ENCODE results near the gene OR5AL1.
"Not testable (repeated sequence)": the region's sequence is repeated elsewhere in the genome, so short reads cannot be mapped to it uniquely, and the experiment has no call there.

The OR5AL1 gene

DNA sequence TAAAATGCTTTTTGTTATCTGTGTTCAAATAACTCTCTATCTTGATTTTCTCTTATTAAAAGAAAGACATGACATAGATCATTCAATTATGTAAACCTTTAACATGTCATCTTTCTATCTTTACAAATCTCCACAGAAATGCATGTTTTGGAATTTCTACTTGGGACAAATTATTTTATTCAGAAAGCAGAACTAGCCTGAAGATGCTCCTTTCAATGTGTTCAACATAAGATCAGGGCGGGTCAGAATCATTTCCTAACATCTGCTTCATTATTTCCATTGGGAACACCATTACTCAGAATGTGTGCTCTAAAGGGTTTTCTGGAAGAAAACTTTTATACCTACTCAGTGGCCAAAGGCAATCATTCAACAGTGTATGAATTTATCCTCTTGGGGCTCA lies at the start of gene OR5AL1:
TSS of gene OR5AL1 (plus strand) at position 301 of the 400 bp plus-strand sequence.
- Histone ChIP-seq H3K27ac (ENCODE audit: low read length) (no peak within 1 kb of the TSS), H3K36me3 (ENCODE audit: control insufficient read depth in 2 of 2, insufficient read depth in 2 of 2, low read length in 2 of 2) (no peaks in the 10 kb centered on the region), H3K4me3 (ENCODE audit: low read length in 2 of 2) (no peak within 1 kb of the TSS), H3K27me3 (ENCODE audit: control insufficient read depth in 1 of 2, insufficient read depth in 2 of 2, low read length in 2 of 2) (no peaks in the 10 kb centered on the region), H3K4me1 (ENCODE audit: control insufficient read depth, insufficient read depth, low read length) (no peaks in the 10 kb centered on the region), H3K9me3 (ENCODE audit: control insufficient read depth in 2 of 2, low read length in 2 of 2) (no peaks in the 10 kb centered on the region), H3K9ac (ENCODE audit: low read length in 2 of 2) (no peak within 1 kb of the TSS)

DNA sequence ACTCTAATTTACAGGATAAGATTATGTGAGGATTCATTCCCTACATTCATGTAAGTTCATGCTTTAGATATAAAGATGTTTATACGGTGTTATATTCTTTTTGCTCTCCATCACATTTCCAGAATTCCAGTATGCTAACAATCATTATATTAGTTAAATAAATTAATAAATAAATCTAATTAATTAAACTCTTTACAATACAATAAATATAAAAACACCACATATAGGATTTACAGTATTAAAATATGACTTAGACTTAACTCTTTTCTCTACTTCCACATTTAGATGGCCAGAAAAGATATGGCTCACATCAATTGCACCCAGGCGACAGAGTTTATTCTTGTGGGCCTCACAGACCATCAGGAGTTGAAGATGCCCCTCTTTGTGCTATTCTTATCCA lies 37.2 kb upstream of the OR5AL1 start, which contains the start of gene OR8U1:
TSS of gene OR8U1 (plus strand) at position 301 of the 400 bp plus-strand sequence. CDS start at position 301, 0 bp downstream.
- H3K36me3 ChIP-seq (ENCODE audit: control insufficient read depth in 2 of 2, insufficient read depth in 2 of 2, low read length in 2 of 2), result no peaks in the 10 kb centered on the region
- H3K9me3 ChIP-seq (ENCODE audit: control insufficient read depth in 2 of 2, low read length in 2 of 2), result no peaks in the 10 kb centered on the region
- no peak within 1 kb of the TSS for H3K9ac ChIP-seq (ENCODE audit: low read length in 2 of 2)
- H3K4me1 ChIP-seq (ENCODE audit: control insufficient read depth, insufficient read depth, low read length), result no peaks in the 10 kb centered on the region
- H3K27ac ChIP-seq (ENCODE audit: low read length), result no peak within 1 kb of the TSS
- H3K27me3 ChIP-seq (ENCODE audit: control insufficient read depth in 1 of 2, insufficient read depth in 2 of 2, low read length in 2 of 2), result no peaks in the 10 kb centered on the region
- no peak within 1 kb of the TSS for H3K4me3 ChIP-seq (ENCODE audit: low read length in 2 of 2)

DNA sequence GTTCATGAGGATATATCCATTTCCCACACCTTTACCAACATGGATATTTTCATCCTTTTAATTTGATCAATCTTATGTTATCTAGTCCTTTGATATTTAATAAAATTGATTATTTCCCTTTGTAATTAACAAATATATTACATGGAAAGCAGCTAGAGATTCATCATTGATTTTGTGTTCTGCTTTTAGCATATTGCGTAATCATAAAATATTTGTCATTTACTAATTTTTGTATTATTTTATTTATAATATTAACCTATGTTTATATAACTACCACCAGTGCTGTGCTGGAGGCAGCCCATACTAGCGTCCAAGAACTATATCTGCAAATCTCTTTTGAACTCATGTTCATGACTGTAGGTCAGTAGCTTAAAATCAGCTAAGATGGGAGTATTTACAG lies 32.4 kb upstream of the OR5AL1 start:
- no peak overlapping the region for H3K9ac ChIP-seq (ENCODE audit: low read length in 2 of 2)
- no peaks in the 10 kb centered on the region for H3K4me1 ChIP-seq (ENCODE audit: control insufficient read depth, insufficient read depth, low read length)
- no peak overlapping the region for H3K4me3 ChIP-seq (ENCODE audit: low read length in 2 of 2)
- no peak overlapping the region for H3K27ac ChIP-seq (ENCODE audit: low read length)
- H3K36me3 ChIP-seq (ENCODE audit: control insufficient read depth in 2 of 2, insufficient read depth in 2 of 2, low read length in 2 of 2), result no peaks in the 10 kb centered on the region
- no peaks in the 10 kb centered on the region for H3K9me3 ChIP-seq (ENCODE audit: control insufficient read depth in 2 of 2, low read length in 2 of 2)
- no peaks in the 10 kb centered on the region for H3K27me3 ChIP-seq (ENCODE audit: control insufficient read depth in 1 of 2, insufficient read depth in 2 of 2, low read length in 2 of 2)

DNA sequence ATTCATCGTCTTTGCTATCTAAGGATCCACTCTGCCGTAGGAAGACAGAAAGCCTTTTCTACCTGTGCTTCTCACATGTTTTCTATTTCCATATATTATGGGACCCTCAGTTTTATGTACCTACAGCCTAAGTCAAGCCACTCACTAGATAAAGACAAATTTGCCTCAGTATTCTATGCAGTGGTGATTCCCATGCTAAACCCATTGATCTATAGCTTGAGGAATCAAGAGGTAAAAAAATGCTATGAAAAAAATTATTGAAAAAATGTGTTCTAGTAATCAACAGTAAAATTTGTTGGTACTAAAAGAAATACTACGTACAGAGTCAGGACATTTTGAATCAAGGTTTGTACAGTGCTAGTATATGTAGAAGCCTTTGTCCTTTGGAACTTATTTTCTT lies 18.1 kb upstream of the OR5AL1 start:
- H3K9me3 ChIP-seq (ENCODE audit: control insufficient read depth in 2 of 2, low read length in 2 of 2), result no peaks in the 10 kb centered on the region
- no peak overlapping the region for H3K4me3 ChIP-seq (ENCODE audit: low read length in 2 of 2)
- H3K27ac ChIP-seq (ENCODE audit: low read length), result no peak overlapping the region
- H3K36me3 ChIP-seq (ENCODE audit: control insufficient read depth in 2 of 2, insufficient read depth in 2 of 2, low read length in 2 of 2), result no peaks in the 10 kb centered on the region
- no peak overlapping the region for H3K9ac ChIP-seq (ENCODE audit: low read length in 2 of 2)
- H3K27me3 ChIP-seq (ENCODE audit: control insufficient read depth in 1 of 2, insufficient read depth in 2 of 2, low read length in 2 of 2), result no peaks in the 10 kb centered on the region
- H3K4me1 ChIP-seq (ENCODE audit: control insufficient read depth, insufficient read depth, low read length), result no peaks in the 10 kb centered on the region

DNA sequence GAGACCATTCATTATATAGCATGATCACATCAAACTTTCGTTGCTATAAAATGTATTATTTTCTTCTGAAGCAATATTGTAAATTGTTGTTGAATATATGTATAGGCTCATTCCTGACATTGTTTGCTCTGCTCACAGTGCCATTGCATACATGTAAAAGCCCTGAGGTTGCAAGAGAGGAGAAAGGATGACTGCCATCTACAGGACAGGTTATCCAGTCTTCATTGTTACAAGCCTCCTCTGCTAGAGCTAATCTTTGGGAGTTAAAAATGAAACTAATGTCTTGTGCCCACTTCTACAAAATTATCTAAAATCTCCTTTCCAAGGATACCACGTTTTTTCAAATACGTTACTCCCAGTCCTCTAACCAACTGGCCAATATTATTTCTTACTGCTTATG lies 16.4 kb upstream of the OR5AL1 start:
- H3K9ac ChIP-seq (ENCODE audit: low read length in 2 of 2), result no peak overlapping the region
- H3K27me3 ChIP-seq (ENCODE audit: control insufficient read depth in 1 of 2, insufficient read depth in 2 of 2, low read length in 2 of 2), result no peaks in the 10 kb centered on the region

DNA sequence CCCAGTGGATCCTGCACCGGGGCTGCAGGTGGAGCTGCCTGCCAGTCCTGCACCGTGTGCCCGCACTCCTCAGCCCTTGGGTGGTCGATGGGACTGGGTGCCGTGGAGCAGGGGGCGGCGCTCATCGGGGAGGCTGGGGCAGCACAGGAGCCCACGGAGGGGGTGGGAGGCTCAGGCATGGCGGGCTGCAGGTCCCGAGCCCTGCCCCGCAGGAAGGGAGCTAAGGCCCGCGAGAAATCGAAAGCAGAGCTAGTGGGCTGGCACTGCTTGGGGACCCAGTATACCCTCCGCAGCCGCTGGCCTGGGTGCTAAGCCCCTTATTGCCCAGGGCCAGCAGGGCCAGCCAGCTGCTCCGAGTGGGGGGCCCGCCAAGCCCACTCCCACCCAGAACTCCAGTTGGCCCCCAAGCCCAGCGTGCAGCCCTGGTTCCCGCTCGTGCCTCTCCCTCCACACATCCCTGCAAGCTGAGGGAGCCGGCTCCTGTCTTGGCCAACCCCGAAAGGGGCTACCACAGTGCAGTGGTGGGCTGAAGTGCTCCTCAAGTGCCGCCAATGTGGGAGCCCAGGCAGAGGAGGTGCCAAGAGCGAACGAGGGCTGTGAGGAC lies 10.5 kb upstream of the OR5AL1 start:
- not testable (repeated sequence) for H3K4me3 ChIP-seq (ENCODE audit: low read length in 2 of 2)

More for the DNA sequence above, 16.4 kb upstream of the OR5AL1 start:
- H3K4me3 ChIP-seq (ENCODE audit: low read length in 2 of 2), result no peak overlapping the region
- no peaks in the 10 kb centered on the region for H3K9me3 ChIP-seq (ENCODE audit: control insufficient read depth in 2 of 2, low read length in 2 of 2)
- no peaks in the 10 kb centered on the region for H3K4me1 ChIP-seq (ENCODE audit: control insufficient read depth, insufficient read depth, low read length)
- H3K27ac ChIP-seq (ENCODE audit: low read length), result no peak overlapping the region
- H3K36me3 ChIP-seq (ENCODE audit: control insufficient read depth in 2 of 2, insufficient read depth in 2 of 2, low read length in 2 of 2), result no peaks in the 10 kb centered on the region

DNA sequence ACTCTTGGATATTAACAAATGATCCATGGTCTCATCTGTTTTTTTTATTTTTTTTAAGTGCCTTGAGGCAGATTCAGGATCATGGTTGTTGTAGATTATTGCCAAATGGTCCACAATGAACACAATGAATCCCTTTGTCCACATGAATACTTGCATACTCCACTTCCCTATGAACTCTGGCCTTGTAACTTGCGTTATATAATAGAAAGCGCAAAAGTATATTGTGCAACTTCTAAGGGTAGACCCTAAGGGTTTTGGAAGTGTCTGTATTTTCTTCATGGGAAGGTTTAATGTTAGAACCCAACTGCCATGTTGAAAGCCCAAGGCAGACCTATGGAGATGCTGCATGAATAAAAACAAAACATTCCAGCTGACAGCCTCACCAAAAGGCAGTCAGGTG lies 8.1 kb upstream of the OR5AL1 start:
- Histone ChIP-seq H3K36me3 (ENCODE audit: control insufficient read depth in 2 of 2, insufficient read depth in 2 of 2, low read length in 2 of 2) (no peaks in the 10 kb centered on the region), H3K9me3 (ENCODE audit: control insufficient read depth in 2 of 2, low read length in 2 of 2) (peaks cover 0 to 3% of the 10 kb centered on the region in 2 donors), H3K9ac (ENCODE audit: low read length in 2 of 2) (no peak overlapping the region), H3K4me1 (ENCODE audit: control insufficient read depth, insufficient read depth, low read length) (no peaks in the 10 kb centered on the region), H3K4me3 (ENCODE audit: low read length in 2 of 2) (no peak overlapping the region), H3K27me3 (ENCODE audit: control insufficient read depth in 1 of 2, insufficient read depth in 2 of 2, low read length in 2 of 2) (no peaks in the 10 kb centered on the region), H3K27ac (ENCODE audit: low read length) (no peak overlapping the region)

More for the DNA sequence above, 10.5 kb upstream of the OR5AL1 start:
- H3K27me3 ChIP-seq (ENCODE audit: control insufficient read depth in 1 of 2, insufficient read depth in 2 of 2, low read length in 2 of 2); H3K9ac ChIP-seq (ENCODE audit: low read length in 2 of 2); H3K27ac ChIP-seq (ENCODE audit: low read length); H3K9me3 ChIP-seq (ENCODE audit: control insufficient read depth in 2 of 2, low read length in 2 of 2); H3K36me3 ChIP-seq (ENCODE audit: control insufficient read depth in 2 of 2, insufficient read depth in 2 of 2, low read length in 2 of 2); H3K4me1 ChIP-seq (ENCODE audit: control insufficient read depth, insufficient read depth, low read length): not testable (repeated sequence)

DNA sequence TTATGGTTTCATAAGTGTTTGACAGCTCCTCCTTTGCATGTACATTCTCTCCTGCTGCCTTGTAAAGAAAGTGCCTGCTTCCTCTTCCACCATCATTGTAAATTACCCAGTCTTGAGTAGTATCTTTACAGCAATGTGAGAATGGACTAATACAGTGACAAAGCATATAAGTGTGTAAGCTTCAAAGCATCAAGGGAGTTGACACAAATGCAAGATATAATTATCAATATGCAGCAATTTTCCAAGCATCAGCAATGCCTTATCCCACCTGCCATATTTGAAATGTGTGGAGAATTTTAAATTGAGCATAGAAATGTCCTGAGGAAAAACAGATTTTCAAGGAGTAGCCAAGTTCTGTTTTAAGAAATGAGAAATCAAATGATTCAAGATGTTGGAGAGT lies 1.7 kb upstream of the OR5AL1 start:
- Histone ChIP-seq H3K27me3 (ENCODE audit: control insufficient read depth in 1 of 2, insufficient read depth in 2 of 2, low read length in 2 of 2) (no peaks in the 10 kb centered on the region), H3K4me3 (ENCODE audit: low read length in 2 of 2) (no peak overlapping the region), H3K36me3 (ENCODE audit: control insufficient read depth in 2 of 2, insufficient read depth in 2 of 2, low read length in 2 of 2) (no peaks in the 10 kb centered on the region), H3K9me3 (ENCODE audit: control insufficient read depth in 2 of 2, low read length in 2 of 2) (no peaks in the 10 kb centered on the region), H3K4me1 (ENCODE audit: control insufficient read depth, insufficient read depth, low read length) (no peaks in the 10 kb centered on the region), H3K9ac (ENCODE audit: low read length in 2 of 2) (no peak overlapping the region), H3K27ac (ENCODE audit: low read length) (no peak overlapping the region)

DNA sequence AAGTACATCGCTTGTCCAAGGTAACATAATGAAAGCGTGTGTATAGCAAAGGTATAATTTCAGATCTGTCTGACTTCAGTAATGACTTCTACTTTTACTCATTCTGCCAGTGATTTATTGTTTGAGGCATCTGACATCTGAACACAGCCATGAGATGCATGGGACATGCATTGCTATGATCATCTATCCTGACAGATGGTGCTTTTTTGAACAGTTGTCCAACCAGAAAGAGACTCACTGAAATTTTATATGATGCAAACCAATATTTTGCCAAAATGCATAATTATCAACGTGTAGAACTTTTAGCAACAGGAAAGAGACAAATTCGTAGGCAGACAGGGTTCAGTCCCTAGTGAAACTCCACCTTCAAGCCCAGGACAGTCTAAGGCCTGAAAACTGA lies 41.0 kb downstream of the OR5AL1 start:
- no peak overlapping the region for H3K4me3 ChIP-seq (ENCODE audit: low read length in 2 of 2)
- H3K27ac ChIP-seq (ENCODE audit: low read length), result no peak overlapping the region
- H3K27me3 ChIP-seq (ENCODE audit: control insufficient read depth in 1 of 2, insufficient read depth in 2 of 2, low read length in 2 of 2), result no peaks in the 10 kb centered on the region
- H3K4me1 ChIP-seq (ENCODE audit: control insufficient read depth, insufficient read depth, low read length), result no peaks in the 10 kb centered on the region
- no peak overlapping the region for H3K9ac ChIP-seq (ENCODE audit: low read length in 2 of 2)
- no peaks in the 10 kb centered on the region for H3K9me3 ChIP-seq (ENCODE audit: control insufficient read depth in 2 of 2, low read length in 2 of 2)
- no peaks in the 10 kb centered on the region for H3K36me3 ChIP-seq (ENCODE audit: control insufficient read depth in 2 of 2, insufficient read depth in 2 of 2, low read length in 2 of 2)

DNA sequence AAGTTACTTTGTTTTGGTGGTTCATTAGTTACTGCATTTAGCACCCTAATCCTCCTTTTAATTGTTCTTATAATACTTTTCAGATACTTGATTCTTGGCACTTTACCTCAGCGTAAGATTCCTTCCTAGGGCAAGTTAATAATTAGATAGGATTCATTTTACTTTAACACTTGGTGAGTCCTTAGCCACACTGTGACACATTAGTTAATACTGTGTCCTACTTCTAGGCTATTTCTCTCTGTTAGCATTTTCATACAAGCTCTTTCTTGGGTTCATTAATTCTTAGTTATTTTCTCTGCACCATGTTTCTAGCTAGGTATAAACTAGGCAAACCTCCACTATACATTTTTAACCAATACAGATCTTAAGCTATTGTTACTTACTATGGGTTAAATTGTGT lies 44.6 kb downstream of the OR5AL1 start:
- H3K4me3 ChIP-seq (ENCODE audit: low read length in 2 of 2), result no peak overlapping the region
- no peak overlapping the region for H3K9ac ChIP-seq (ENCODE audit: low read length in 2 of 2)
- no peaks in the 10 kb centered on the region for H3K27me3 ChIP-seq (ENCODE audit: control insufficient read depth in 1 of 2, insufficient read depth in 2 of 2, low read length in 2 of 2)
- H3K27ac ChIP-seq (ENCODE audit: low read length), result no peak overlapping the region
- H3K9me3 ChIP-seq (ENCODE audit: control insufficient read depth in 2 of 2, low read length in 2 of 2), result no peaks in the 10 kb centered on the region
- H3K4me1 ChIP-seq (ENCODE audit: control insufficient read depth, insufficient read depth, low read length), result no peaks in the 10 kb centered on the region
- H3K36me3 ChIP-seq (ENCODE audit: control insufficient read depth in 2 of 2, insufficient read depth in 2 of 2, low read length in 2 of 2), result no peaks in the 10 kb centered on the region

Measured in stomach smooth muscle (tissue), 2 donors.